RCC 7860 (cell line): ENCODE measurements around the gene MLC1.

ENCODE experiments used
- DNase-seq: peaks from one replicate; pipeline ENCODE4 v3.0.0-alpha.2; 2015; ENCODE audit warnings: low spot score
- FAIRE-seq: peaks from 2 replicates; lab custom pipeline; 2012; peaks lifted over from hg19 to GRCh38; lab: Jason Lieb, UNC

MLC1 gene

GRCh38 chr22:50017701-50018224, 67.5 kb downstream of the MLC1 start:
- FAIRE-seq, result no peak
- DNase-seq, result no peak

- FAIRE-seq (no peak), DNase-seq (no peak)
Observed at GRCh38 chr22:50016988-50017700, 68.1 kb downstream of the MLC1 start.

- DNase-seq, result no peak
- FAIRE-seq, result no peak
Observed at GRCh38 chr22:50016308-50016987, 68.8 kb downstream of the MLC1 start.

- FAIRE-seq (no peak), DNase-seq (no peak)
Observed at GRCh38 chr22:50015451-50016307, 69.5 kb downstream of the MLC1 start.

GRCh38 chr22:50014655-50015401, 70.4 kb downstream of the MLC1 start:
- FAIRE-seq (no peak), DNase-seq (no peak)

- DNase-seq (no peak), FAIRE-seq (no peak)
Observed at GRCh38 chr22:50014053-50014501, 71.1 kb downstream of the MLC1 start.

GRCh38 chr22:50012211-50013181, 72.7 kb downstream of the MLC1 start, which contains the start of gene IL17REL:
TSS of gene IL17REL (minus strand) at chr22:50012765. CDS start at chr22:50012646, 119 bp downstream.
- FAIRE-seq, result no peak
- no peak for DNase-seq

GRCh38 chr22:50011447-50012210, 73.6 kb downstream of the MLC1 start:
- FAIRE-seq, result no peak
- no peak for DNase-seq

- FAIRE-seq (no peak), DNase-seq (no peak)
Observed at GRCh38 chr22:50010676-50011446, 74.4 kb downstream of the MLC1 start.

GRCh38 chr22:50009765-50010675, 75.2 kb downstream of the MLC1 start:
- no peak for DNase-seq
- FAIRE-seq, result no peak
